H9 (cell line): ENCODE results near the gene LIMS1. TPM values are rescaled to one million over a fixed set of nuclear protein-coding genes. Genes with fewer than 3 reads are reported as not detected.

Experiments used
- DNase-seq: peaks from one replicate; pipeline ENCODE4 v3.0.0-alpha.2; 2017
- H2AFZ ChIP-seq: one replicate; pipeline ENCODE4 v1.6.1; 2013; ENCODE audit warnings: mild to moderate bottlenecking, low read length, control low read depth, moderate library complexity
- H2AK5ac ChIP-seq: 2 replicates; pipeline ENCODE4 v1.6.1; 2013; ENCODE audit warnings: low read length, control low read depth, mixed read lengths; ENCODE audit not compliant: insufficient read length
- H2BK120ac ChIP-seq: one replicate; pipeline ENCODE4 v1.6.1; 2013; ENCODE audit warnings: low read depth, mild to moderate bottlenecking, low read length, control low read depth, inconsistent platforms; ENCODE audit not compliant: poor library complexity, severe bottlenecking
- H2BK12ac ChIP-seq: 2 replicates; pipeline ENCODE4 v1.6.1; 2013; ENCODE audit warnings: low read length, control low read depth, mixed read lengths, low read depth; ENCODE audit not compliant: insufficient read length
- H2BK15ac ChIP-seq: 2 replicates; pipeline ENCODE4 v1.6.1; 2013; ENCODE audit warnings: low read depth, low read length, control low read depth
- H2BK20ac ChIP-seq: one replicate; pipeline ENCODE4 v1.6.1; 2013; ENCODE audit warnings: low read depth, mild to moderate bottlenecking, low read length, control low read depth, inconsistent platforms; ENCODE audit not compliant: poor library complexity, severe bottlenecking
- H2BK5ac ChIP-seq: 2 replicates; pipeline ENCODE4 v1.6.1; 2013; ENCODE audit warnings: low read length, control low read depth, mixed read lengths; ENCODE audit not compliant: insufficient read length
- H3K14ac ChIP-seq: 2 replicates; pipeline ENCODE4 v1.6.1; 2013; ENCODE audit warnings: low read length, control low read depth; ENCODE audit not compliant: insufficient read depth
- H3K18ac ChIP-seq: 2 replicates; pipeline ENCODE4 v1.6.1; 2013; ENCODE audit warnings: low read depth, mild to moderate bottlenecking, mixed read lengths, low read length, control low read depth; ENCODE audit not compliant: insufficient read length
- H3K23ac ChIP-seq: 2 replicates; pipeline ENCODE4 v1.6.1; 2013; ENCODE audit warnings: low read length, control low read depth, mixed read lengths, low read depth; ENCODE audit not compliant: insufficient read length
- H3K23me2 ChIP-seq: 2 replicates; pipeline ENCODE4 v1.6.1; 2013; ENCODE audit warnings: low read depth, mild to moderate bottlenecking, mixed read lengths, low read length, control low read depth; ENCODE audit not compliant: insufficient read length, poor library complexity, severe bottlenecking
- H3K27ac ChIP-seq: 2 replicates; pipeline ENCODE4 v1.5.1; 2013; ENCODE audit warnings: low read length, control low read depth, mixed read lengths, low read depth; ENCODE audit not compliant: insufficient read length
- H3K27me3 ChIP-seq: 2 replicates; pipeline ENCODE4 v1.6.1; 2013; ENCODE audit warnings: low read length, control low read depth, inconsistent platforms; ENCODE audit not compliant: insufficient read depth
- H3K4ac ChIP-seq: 2 replicates; pipeline ENCODE4 v1.6.1; 2013; ENCODE audit warnings: low read depth, mild to moderate bottlenecking, control low read depth, inconsistent platforms, low read length, moderate library complexity
- H3K4me1 ChIP-seq: 2 replicates; pipeline ENCODE4 v1.6.1; 2013; ENCODE audit warnings: low read length, control low read depth, inconsistent platforms; ENCODE audit not compliant: insufficient read depth
- H3K4me2 ChIP-seq: 2 replicates; pipeline ENCODE4 v1.6.1; 2013; ENCODE audit warnings: low read length, control low read depth, mixed read lengths; ENCODE audit not compliant: insufficient read length, insufficient read depth
- H3K56ac ChIP-seq: 2 replicates; pipeline ENCODE4 v1.6.1; 2013; ENCODE audit warnings: low read depth, mild to moderate bottlenecking, mixed read lengths, low read length, control low read depth; ENCODE audit not compliant: insufficient read length
- H3K79me1 ChIP-seq: 2 replicates; pipeline ENCODE4 v1.6.1; 2013; ENCODE audit warnings: low read depth, mild to moderate bottlenecking, moderate library complexity, low read length, control low read depth, inconsistent platforms; ENCODE audit not compliant: insufficient read depth, poor library complexity, severe bottlenecking
- H3K79me2 ChIP-seq: 2 replicates; pipeline ENCODE4 v1.6.1; 2013; ENCODE audit warnings: low read length, control low read depth, inconsistent platforms; ENCODE audit not compliant: insufficient read depth
- H3K9ac ChIP-seq: 2 replicates; pipeline ENCODE4 v1.6.1; 2013; ENCODE audit warnings: low read length, control low read depth, mixed read lengths; ENCODE audit not compliant: insufficient read length; ENCODE audit errors: extremely low read depth
- H3K9me3 ChIP-seq: one replicate; pipeline ENCODE4 v1.6.1; 2013; ENCODE audit warnings: low read depth, low read length, inconsistent platforms; ENCODE audit not compliant: control insufficient read depth
- H3T11ph ChIP-seq: one replicate; pipeline ENCODE4 v1.6.1; 2013; ENCODE audit warnings: mild to moderate bottlenecking, low read length, control low read depth, inconsistent platforms
- H4K20me1 ChIP-seq: one replicate; pipeline ENCODE4 v1.6.1; 2013; ENCODE audit not compliant: control insufficient read depth, insufficient read length, insufficient read depth
- H4K5ac ChIP-seq: 2 replicates; pipeline ENCODE4 v1.6.1; 2013; ENCODE audit warnings: low read depth, mild to moderate bottlenecking, mixed read lengths, low read length, control low read depth; ENCODE audit not compliant: insufficient read length
- H4K8ac ChIP-seq: replicated peaks from 2 replicates; pipeline ENCODE4 v1.6.1; 2013; ENCODE audit warnings: low read length, control low read depth, mixed read lengths, low read depth; ENCODE audit not compliant: insufficient read length
- H4K91ac ChIP-seq: 2 replicates; pipeline ENCODE4 v1.6.1; 2013; ENCODE audit warnings: low read depth, mild to moderate bottlenecking, moderate library complexity, mixed read lengths, low read length, control low read depth; ENCODE audit not compliant: insufficient read length
- H3K27ac Mint-ChIP-seq, 3 experiments: 2 replicates in 2 of 3; 3 replicates in 1 of 3; pipeline ENCODE4 v1.8.0; 2020 to 2021; ENCODE audit warnings: mixed read lengths in 3 of 3, mild to moderate bottlenecking in 1 of 3, moderate library complexity in 1 of 3
- H3K27me3 Mint-ChIP-seq: 2 replicates; pipeline ENCODE4 v1.8.0; 2021; ENCODE audit warnings: low read depth, mild to moderate bottlenecking, moderate library complexity, mixed read lengths
- H3K36me3 Mint-ChIP-seq, 3 experiments: 2 replicates in 2 of 3; 3 replicates in 1 of 3; pipeline ENCODE4 v1.8.0; 2020 to 2021; ENCODE audit warnings: low read depth in 3 of 3, mixed read lengths in 3 of 3; ENCODE audit not compliant: insufficient read depth in 1 of 3
- H3K4me1 Mint-ChIP-seq, 2 experiments: 2 replicates each; pipeline ENCODE4 v1.8.0; 2020; ENCODE audit warnings: mixed read lengths in 2 of 2
- H3K4me3 Mint-ChIP-seq, 2 experiments: 2 replicates in 1 of 2; 3 replicates in 1 of 2; pipeline ENCODE4 v1.8.0; 2020 to 2021; ENCODE audit warnings: mild to moderate bottlenecking in 2 of 2, mixed read lengths in 2 of 2, moderate library complexity in 1 of 2
- H3K9me3 Mint-ChIP-seq, 2 experiments: 2 replicates in 1 of 2; 3 replicates in 1 of 2; pipeline ENCODE4 v1.8.0; 2020; ENCODE audit warnings: mild to moderate bottlenecking in 2 of 2, mixed read lengths in 2 of 2, moderate library complexity in 1 of 2
- CTCF ChIP-seq: fragments of 200-600 bp; sonication (generic); conservative IDR thresholded peaks from 3 replicates; pipeline ENCODE4 v1.8.0; 2021; ENCODE audit warnings: antibody characterized with exemption, mild to moderate bottlenecking
- WGBS: extraction: QIAGEN DNeasy Blood & Tissue Kit; methylation state at CpG from one replicate; pipeline ENCODE4 v1.1.7; 2013; ENCODE audit warnings: missing lambda C conversion rate, low lambda C conversion rate, mixed read lengths; ENCODE audit not compliant: insufficient read length; ENCODE audit errors: extremely low coverage; 5-methylcytosine and 5-hydroxymethylcytosine counted together
- total RNA-seq: library from RNA; stranded (reverse); gene quantifications from 2 replicates; pipeline ENCODE4 v1.2.1, GENCODE V29; 2021

Gene LIMS1
- total RNA-seq, 1 experiment from 2014 or later: 37.7 TPM

- no peak overlapping the region for H3K18ac ChIP-seq
- no peak overlapping the region for H3K4me3 Mint-ChIP-seq
- H3K23me2 ChIP-seq: no peaks in the 10 kb centered on the region
- H4K8ac ChIP-seq: no peak overlapping the region
- H2BK5ac ChIP-seq: no peak overlapping the region
- no peak overlapping the region for H3T11ph ChIP-seq
- H3K56ac ChIP-seq: no peak overlapping the region
- H3K4me1 Mint-ChIP-seq: peaks cover 18 to 21% of the 10 kb centered on the region in 2 experiments
- H3K27me3 Mint-ChIP-seq: no peaks in the 10 kb centered on the region
- H2BK20ac ChIP-seq: no peak overlapping the region
- H2BK15ac ChIP-seq: no peak overlapping the region
- no peak overlapping the region for H2BK12ac ChIP-seq
- no peak overlapping the region for H3K14ac ChIP-seq
- no peak overlapping the region for H3K23ac ChIP-seq
- no peak overlapping the region for H4K91ac ChIP-seq
- H3K4me2 ChIP-seq: no peak overlapping the region
- peak overlapping the region in 2 of 3 experiments; percentile 29 to 67; a peak in 3 of 7 replicates for H3K27ac Mint-ChIP-seq
- H4K20me1 ChIP-seq: no peaks in the 10 kb centered on the region
- no peaks in the 10 kb centered on the region for H3K79me1 ChIP-seq
- H3K36me3 Mint-ChIP-seq: no peaks in the 10 kb centered on the region
- H3K27me3 ChIP-seq: no peaks in the 10 kb centered on the region
- no CpG with 5 or more reads among the region's 6 CpGs for WGBS
- peaks cover 3% of the 10 kb centered on the region; the same call in 1 of the 2 replicates for H3K4me1 ChIP-seq
- TF ChIP-seq CTCF: no peak
- H3K27ac ChIP-seq: no peak overlapping the region
- no peaks in the 10 kb centered on the region for H3K9me3 Mint-ChIP-seq
- H3K4ac ChIP-seq: no peak overlapping the region
- DNase-seq: no peak
- H3K9ac ChIP-seq: no peak overlapping the region
- H2BK120ac ChIP-seq: no peak overlapping the region
- H3K9me3 ChIP-seq: no peaks in the 10 kb centered on the region
- H2AFZ ChIP-seq: no peak overlapping the region
- no peak overlapping the region for H2AK5ac ChIP-seq
- H4K5ac ChIP-seq: no peak overlapping the region
- H3K79me2 ChIP-seq: peaks cover 2% of the 10 kb centered on the region; the same call in 1 of the 2 replicates
Observed at GRCh38 chr2:108579623-108580022, 45.4 kb downstream of the LIMS1 start.
